IPS-18a (cell line): ENCODE measurements around the gene TNFSF11.
"Not testable (repeated sequence)": the region's sequence is repeated elsewhere in the genome, so short reads cannot be mapped to it uniquely, and the experiment has no call there.

Source experiments
- H3K27ac ChIP-seq: one replicate; pipeline ENCODE4 v1.5.1; 2013; ENCODE audit warnings: low read length
- H3K27me3 ChIP-seq: one replicate; pipeline ENCODE4 v1.6.1; 2013; ENCODE audit warnings: mild to moderate bottlenecking, low read length; ENCODE audit not compliant: control insufficient read depth, insufficient read depth
- H3K36me3 ChIP-seq: one replicate; pipeline ENCODE4 v1.6.1; 2013; ENCODE audit warnings: low read depth, low read length; ENCODE audit not compliant: control insufficient read depth
- H3K4me1 ChIP-seq: one replicate; pipeline ENCODE4 v1.6.1; 2013; ENCODE audit warnings: low read depth, low read length; ENCODE audit not compliant: control insufficient read depth
- H3K4me3 ChIP-seq: one replicate; pipeline ENCODE4 v1.5.1; 2013; ENCODE audit warnings: low read length
- H3K9ac ChIP-seq: one replicate; pipeline ENCODE4 v1.6.1; 2013; ENCODE audit warnings: mild to moderate bottlenecking, low read length, moderate library complexity
- H3K9me3 ChIP-seq: one replicate; pipeline ENCODE4 v1.6.1; 2013; ENCODE audit warnings: low read depth, low read length; ENCODE audit not compliant: control insufficient read depth

TNFSF11 gene

GRCh38 chr13:42544246-42544926, 29.6 kb upstream of the TNFSF11 start:
- Histone ChIP-seq H3K27me3 (no peaks in the 10 kb centered on the region), H3K27ac (no peak overlapping the region), H3K4me3 (no peak overlapping the region), H3K9ac (no peak overlapping the region), H3K4me1 (peaks cover 20% of the 10 kb centered on the region), H3K9me3 (no peaks in the 10 kb centered on the region), H3K36me3 (no peaks in the 10 kb centered on the region)

- H3K4me3 ChIP-seq = no peak overlapping the region
- H3K27me3 ChIP-seq = no peaks in the 10 kb centered on the region
- H3K36me3 ChIP-seq = no peaks in the 10 kb centered on the region
- H3K27ac ChIP-seq = no peak overlapping the region
- peaks cover 16% of the 10 kb centered on the region for H3K4me1 ChIP-seq
- H3K9ac ChIP-seq = no peak overlapping the region
- H3K9me3 ChIP-seq = no peaks in the 10 kb centered on the region
Observed at GRCh38 chr13:42545842-42546241, 28.1 kb upstream of the TNFSF11 start.

- Histone ChIP-seq H3K9me3 (no peaks in the 10 kb centered on the region), H3K4me1 (peaks cover 16% of the 10 kb centered on the region), H3K9ac (no peak overlapping the region), H3K27me3 (no peaks in the 10 kb centered on the region), H3K27ac (no peak overlapping the region), H3K36me3 (no peaks in the 10 kb centered on the region), H3K4me3 (no peak overlapping the region)
Observed at GRCh38 chr13:42547612-42548011, 26.3 kb upstream of the TNFSF11 start.

GRCh38 chr13:42548731-42549551, 25.0 kb upstream of the TNFSF11 start:
- Histone ChIP-seq H3K4me3 (no peak overlapping the region), H3K4me1 (peaks cover 8% of the 10 kb centered on the region), H3K9ac (no peak overlapping the region), H3K27me3 (no peaks in the 10 kb centered on the region), H3K9me3 (no peaks in the 10 kb centered on the region), H3K27ac (no peak overlapping the region), H3K36me3 (no peaks in the 10 kb centered on the region)

- H3K4me3 ChIP-seq = no peak overlapping the region
- no peak overlapping the region for H3K9ac ChIP-seq
Observed at GRCh38 chr13:42549552-42549936, 24.4 kb upstream of the TNFSF11 start.

GRCh38 chr13:42551611-42552010, 22.3 kb upstream of the TNFSF11 start:
- H3K27ac ChIP-seq = no peak overlapping the region
- H3K4me1 ChIP-seq = no peaks in the 10 kb centered on the region
- no peak overlapping the region for H3K4me3 ChIP-seq
- no peaks in the 10 kb centered on the region for H3K27me3 ChIP-seq
- no peaks in the 10 kb centered on the region for H3K9me3 ChIP-seq
- H3K9ac ChIP-seq = no peak overlapping the region
- no peaks in the 10 kb centered on the region for H3K36me3 ChIP-seq

More at GRCh38 chr13:42549552-42549936, 24.4 kb upstream of the TNFSF11 start:
- H3K27me3 ChIP-seq = no peaks in the 10 kb centered on the region
- no peaks in the 10 kb centered on the region for H3K9me3 ChIP-seq
- peaks cover 8% of the 10 kb centered on the region for H3K4me1 ChIP-seq
- H3K36me3 ChIP-seq = no peaks in the 10 kb centered on the region
- no peak overlapping the region for H3K27ac ChIP-seq

GRCh38 chr13:42553098-42554046, 20.6 kb upstream of the TNFSF11 start:
- no peaks in the 10 kb centered on the region for H3K27me3 ChIP-seq

GRCh38 chr13:42559057-42559456, 14.9 kb upstream of the TNFSF11 start:
- Histone ChIP-seq H3K4me1 (no peaks in the 10 kb centered on the region), H3K27ac (no peak overlapping the region), H3K9me3 (no peaks in the 10 kb centered on the region), H3K27me3 (no peaks in the 10 kb centered on the region), H3K4me3 (no peak overlapping the region), H3K36me3 (no peaks in the 10 kb centered on the region), H3K9ac (no peak overlapping the region)

More at GRCh38 chr13:42553098-42554046, 20.6 kb upstream of the TNFSF11 start:
- H3K27ac ChIP-seq = no peak overlapping the region
- no peaks in the 10 kb centered on the region for H3K36me3 ChIP-seq
- no peaks in the 10 kb centered on the region for H3K4me1 ChIP-seq
- H3K9ac ChIP-seq = no peak overlapping the region
- no peaks in the 10 kb centered on the region for H3K9me3 ChIP-seq
- no peak overlapping the region for H3K4me3 ChIP-seq

GRCh38 chr13:42559573-42560218, 14.3 kb upstream of the TNFSF11 start:
- H3K4me3 ChIP-seq, H3K27ac ChIP-seq, H3K36me3 ChIP-seq, H3K27me3 ChIP-seq, H3K4me1 ChIP-seq, H3K9me3 ChIP-seq, H3K9ac ChIP-seq: not testable (repeated sequence)

- not testable (repeated sequence) for H3K4me3 ChIP-seq, H3K27ac ChIP-seq, H3K9ac ChIP-seq, H3K36me3 ChIP-seq, H3K9me3 ChIP-seq, H3K4me1 ChIP-seq, H3K27me3 ChIP-seq
Observed at GRCh38 chr13:42560320-42560719, 13.6 kb upstream of the TNFSF11 start.
